Measurements from ENCODE around the gene SCAF11.

The SCAF11 gene

GRCh38 chr12:45878630-45879255 lies 111.6 kb downstream of the SCAF11 start:
- peaks cover 10% of the 10 kb centered on the region for H3K79me2 ChIP-seq
- no peaks in the 10 kb centered on the region for H3K9me3 ChIP-seq (ENCODE audit: control insufficient read depth, low read length)
- H2AFZ ChIP-seq = no peak overlapping the region
- H3K9ac ChIP-seq = no peak overlapping the region
- H3K27me3 ChIP-seq (ENCODE audit: control insufficient read depth, insufficient read depth, low read length) = no peaks in the 10 kb centered on the region
- no peak overlapping the region for H3K27ac ChIP-seq
- peaks cover 5% of the 10 kb centered on the region for H3K4me1 ChIP-seq
- TF ChIP-seq CTCF (IDR thresholded peaks at IDR 0.05) = no peak
- no peak overlapping the region for H3K4me2 ChIP-seq (ENCODE audit: low read length)
- no peak overlapping the region for H3K4me3 ChIP-seq (ENCODE audit: low read depth, low read length)
- no peaks in the 10 kb centered on the region for H3K36me3 ChIP-seq (ENCODE audit: control insufficient read depth, insufficient read depth, low read length)

GRCh38 chr12:45877069-45877468 lies 113.3 kb downstream of the SCAF11 start:
- H3K27me3 ChIP-seq (ENCODE audit: control insufficient read depth, insufficient read depth, low read length) = no peaks in the 10 kb centered on the region
- no peak overlapping the region for H3K4me3 ChIP-seq (ENCODE audit: low read depth, low read length)
- no peak overlapping the region for H3K4me2 ChIP-seq (ENCODE audit: low read length)
- H3K4me1 ChIP-seq = peaks cover 5% of the 10 kb centered on the region
- no peak for TF ChIP-seq CTCF (IDR thresholded peaks at IDR 0.05)
- no peaks in the 10 kb centered on the region for H3K9me3 ChIP-seq (ENCODE audit: control insufficient read depth, low read length)
- no peaks in the 10 kb centered on the region for H3K36me3 ChIP-seq (ENCODE audit: control insufficient read depth, insufficient read depth, low read length)
- H3K9ac ChIP-seq = no peak overlapping the region
- H2AFZ ChIP-seq = no peak overlapping the region
- peaks cover 10% of the 10 kb centered on the region for H3K79me2 ChIP-seq
- H3K27ac ChIP-seq = no peak overlapping the region

- Histone ChIP-seq H3K9ac (no peak overlapping the region), H3K4me1 (no peaks in the 10 kb centered on the region), H3K79me2 (peaks cover 10% of the 10 kb centered on the region), H3K9me3 (ENCODE audit: control insufficient read depth, low read length) (no peaks in the 10 kb centered on the region), H3K4me3 (ENCODE audit: low read depth, low read length) (no peak overlapping the region), H2AFZ (no peak overlapping the region), H3K36me3 (ENCODE audit: control insufficient read depth, insufficient read depth, low read length) (no peaks in the 10 kb centered on the region), H3K27me3 (ENCODE audit: control insufficient read depth, insufficient read depth, low read length) (no peaks in the 10 kb centered on the region), H3K27ac (no peak overlapping the region), H3K4me2 (ENCODE audit: low read length) (no peak overlapping the region)
- TF ChIP-seq CTCF (IDR thresholded peaks at IDR 0.05) = no peak
Observed at GRCh38 chr12:45872446-45872845, 117.9 kb downstream of the SCAF11 start.

Data from parathyroid adenoma (tissue), 2 donors.